GM19023 (cell line): ENCODE measurements around the gene MAPK8IP2.
A peak's percentile ranks its signal among the peaks of the same experiment; 100 is the strongest.
"Not testable (repeated sequence)": the region's sequence is repeated elsewhere in the genome, so short reads cannot be mapped to it uniquely, and the experiment has no call there.

Experiments used
- ATAC-seq: cut with Tn5 transposase; IDR thresholded peaks from one replicate; pipeline ENCODE4 v1.9.1; 2021; ENCODE audit warnings: mild to moderate bottlenecking, moderate library complexity; ENCODE audit not compliant: unreplicated experiment

MAPK8IP2 gene

GRCh38 chr22:50612528-50613221 lies 12.1 kb downstream of the MAPK8IP2 start:
- ATAC-seq, result no peak

- ATAC-seq, result no peak
These were observed 12.8 kb downstream of the MAPK8IP2 start for GRCh38 chr22:50613291-50613981.

DNA sequence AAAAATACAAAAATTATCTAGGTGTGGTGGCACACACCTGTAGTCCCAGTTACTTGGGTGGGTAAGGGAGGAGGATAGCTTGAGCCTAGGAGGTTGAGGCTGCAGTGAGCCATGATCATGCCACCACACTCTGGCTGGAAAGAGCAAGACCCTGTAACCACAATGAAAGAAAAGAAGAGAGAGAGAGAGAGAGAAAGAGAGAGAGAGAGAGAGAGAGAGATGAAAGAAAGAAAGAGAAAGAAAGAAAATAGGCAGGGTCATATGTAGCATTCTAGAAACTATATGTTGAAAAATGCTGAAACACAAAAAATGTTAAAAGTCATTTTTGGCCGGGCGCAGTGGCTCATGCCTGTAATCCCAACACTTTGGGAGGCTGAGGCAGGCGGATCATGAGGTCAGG lies 13.7 kb downstream of the MAPK8IP2 start:
- not testable (repeated sequence) for ATAC-seq

- peak; percentile 47 for ATAC-seq
These were observed 20.2 kb downstream of the MAPK8IP2 start for GRCh38 chr22:50620593-50621355.

- ATAC-seq, result peak; percentile 43
These were observed 20.8 kb downstream of the MAPK8IP2 start for GRCh38 chr22:50621356-50621880.

DNA sequence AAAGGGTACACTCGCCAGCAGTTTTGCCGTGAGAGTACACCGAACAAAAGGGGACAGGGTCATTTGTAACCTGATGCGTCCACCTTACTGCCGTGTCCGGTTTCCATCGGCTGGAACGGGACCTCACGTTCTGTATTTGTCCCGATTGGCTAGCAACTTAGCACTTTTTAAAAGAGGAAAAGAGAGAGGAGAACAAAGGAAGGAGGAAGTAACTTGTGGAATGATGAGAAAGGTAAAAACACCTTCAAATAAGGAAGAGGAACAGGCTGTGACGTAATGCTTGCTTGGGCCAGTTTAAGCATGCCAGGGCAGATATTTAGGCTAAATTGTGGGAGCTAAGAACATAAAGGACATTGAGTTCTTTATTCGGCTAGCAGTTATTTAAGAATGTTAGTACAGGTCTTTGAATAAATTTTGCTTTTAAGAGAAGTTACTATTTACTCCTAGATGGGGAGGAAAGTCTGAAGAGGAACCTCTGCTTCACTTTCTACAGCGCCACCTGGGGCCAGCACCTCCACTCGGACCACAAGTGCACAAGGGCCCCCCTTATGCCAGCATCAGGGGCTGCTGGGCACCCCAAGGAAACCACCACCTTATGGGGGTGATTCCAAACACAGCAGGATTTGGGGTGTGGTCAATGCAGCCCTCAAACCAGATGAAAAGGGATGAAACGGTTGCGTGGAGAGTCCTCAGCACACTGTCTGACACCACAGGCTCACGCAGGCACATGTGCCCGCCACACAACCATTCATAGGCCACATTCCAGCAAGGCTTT lies 21.5 kb downstream of the MAPK8IP2 start:
- no peak for ATAC-seq

DNA sequence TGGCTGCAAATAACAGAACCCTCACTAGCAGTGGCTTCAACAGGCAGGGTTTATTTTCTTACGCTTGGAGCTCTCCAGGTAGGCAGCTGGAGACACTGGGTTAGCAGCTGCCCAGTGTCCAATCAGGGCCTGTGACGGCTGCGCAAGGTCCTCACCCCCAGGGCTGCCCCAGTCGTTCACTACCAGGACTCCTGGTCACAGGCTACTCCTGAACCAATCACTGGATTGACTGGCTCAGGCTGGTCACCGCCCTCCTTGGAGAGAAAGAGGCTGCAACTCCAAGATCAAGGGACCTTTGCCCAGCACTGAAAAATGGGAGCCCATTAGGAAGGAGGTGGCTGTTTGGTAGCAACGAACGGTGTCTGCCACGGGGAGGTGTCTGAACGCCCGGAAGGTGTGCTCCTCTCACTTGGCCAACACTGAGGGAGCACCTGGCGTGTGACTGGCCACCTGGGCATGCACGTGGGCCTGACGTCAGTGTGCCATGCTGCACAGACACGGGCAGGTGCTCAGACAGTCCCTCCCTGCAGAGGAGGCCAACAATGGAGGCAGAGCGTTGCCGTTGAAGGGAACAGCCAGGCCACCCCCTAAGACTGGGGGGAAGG lies 22.2 kb downstream of the MAPK8IP2 start:
- ATAC-seq, result no peak

- no peak for ATAC-seq
These were observed 23.9 kb downstream of the MAPK8IP2 start for GRCh38 chr22:50624347-50625130.

DNA sequence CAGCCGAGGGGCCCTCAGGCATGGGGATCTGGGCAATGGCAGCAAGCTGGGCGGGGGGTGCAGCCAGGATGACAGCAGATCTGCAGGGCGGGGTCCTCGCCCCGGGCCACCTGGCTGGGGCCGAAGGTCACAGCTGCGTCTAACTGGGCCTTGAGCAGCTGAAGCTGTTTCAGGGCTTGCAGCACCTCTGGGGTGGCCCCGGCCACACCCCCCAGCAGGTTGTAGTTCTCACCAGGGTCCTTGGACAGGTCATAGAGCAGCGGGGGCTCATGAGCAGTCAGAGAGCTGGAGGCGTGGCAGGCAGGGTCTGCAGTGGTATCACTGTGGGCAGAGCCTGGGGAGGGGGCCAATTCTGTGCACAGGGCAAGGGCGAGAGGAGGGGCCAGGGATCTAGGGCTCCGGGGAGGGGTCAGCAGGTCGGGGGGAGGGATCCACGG lies 24.6 kb downstream of the MAPK8IP2 start:
- ATAC-seq, result no peak

DNA sequence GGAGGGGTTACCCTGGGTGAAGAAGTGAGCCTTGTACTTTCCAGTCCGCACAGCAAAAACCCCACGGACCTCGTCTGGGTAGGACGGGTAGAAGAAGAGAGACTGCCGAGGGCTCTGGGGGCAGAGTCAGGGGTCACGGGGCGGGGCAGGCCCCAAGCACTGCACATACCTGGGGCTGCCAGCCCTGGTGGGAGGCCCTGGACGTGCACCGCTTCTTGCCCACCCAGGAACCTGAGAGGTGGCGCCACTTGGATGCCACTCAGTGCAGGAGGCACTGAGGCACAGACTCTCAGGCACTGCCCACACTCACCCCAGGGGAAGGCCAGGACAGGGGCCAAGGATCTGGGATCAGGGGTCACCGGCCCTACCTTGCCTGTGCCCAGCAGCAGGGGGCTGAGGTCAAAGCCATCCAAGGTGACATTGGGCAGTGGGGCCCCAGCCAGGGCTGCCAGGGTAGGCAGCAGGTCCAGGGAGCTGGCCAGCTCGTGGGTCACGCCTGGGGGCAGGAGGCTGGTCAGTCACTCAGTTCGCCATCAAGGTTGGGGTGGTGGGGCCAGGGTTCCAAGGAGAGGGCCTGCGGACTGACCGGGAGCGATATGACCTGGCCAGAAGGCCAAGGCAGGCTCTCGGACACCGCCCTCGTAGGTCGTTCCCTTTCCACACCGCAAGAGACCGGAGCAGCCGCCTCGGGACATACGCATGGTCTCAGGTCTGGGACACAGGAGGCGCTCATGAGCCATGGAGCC lies 25.1 kb downstream of the MAPK8IP2 start:
- no peak for ATAC-seq

GRCh38 chr22:50626314-50626849 lies 25.8 kb downstream of the MAPK8IP2 start:
- ATAC-seq, result no peak

GRCh38 chr22:50626850-50627641 lies 26.5 kb downstream of the MAPK8IP2 start:
- ATAC-seq, result no peak

DNA sequence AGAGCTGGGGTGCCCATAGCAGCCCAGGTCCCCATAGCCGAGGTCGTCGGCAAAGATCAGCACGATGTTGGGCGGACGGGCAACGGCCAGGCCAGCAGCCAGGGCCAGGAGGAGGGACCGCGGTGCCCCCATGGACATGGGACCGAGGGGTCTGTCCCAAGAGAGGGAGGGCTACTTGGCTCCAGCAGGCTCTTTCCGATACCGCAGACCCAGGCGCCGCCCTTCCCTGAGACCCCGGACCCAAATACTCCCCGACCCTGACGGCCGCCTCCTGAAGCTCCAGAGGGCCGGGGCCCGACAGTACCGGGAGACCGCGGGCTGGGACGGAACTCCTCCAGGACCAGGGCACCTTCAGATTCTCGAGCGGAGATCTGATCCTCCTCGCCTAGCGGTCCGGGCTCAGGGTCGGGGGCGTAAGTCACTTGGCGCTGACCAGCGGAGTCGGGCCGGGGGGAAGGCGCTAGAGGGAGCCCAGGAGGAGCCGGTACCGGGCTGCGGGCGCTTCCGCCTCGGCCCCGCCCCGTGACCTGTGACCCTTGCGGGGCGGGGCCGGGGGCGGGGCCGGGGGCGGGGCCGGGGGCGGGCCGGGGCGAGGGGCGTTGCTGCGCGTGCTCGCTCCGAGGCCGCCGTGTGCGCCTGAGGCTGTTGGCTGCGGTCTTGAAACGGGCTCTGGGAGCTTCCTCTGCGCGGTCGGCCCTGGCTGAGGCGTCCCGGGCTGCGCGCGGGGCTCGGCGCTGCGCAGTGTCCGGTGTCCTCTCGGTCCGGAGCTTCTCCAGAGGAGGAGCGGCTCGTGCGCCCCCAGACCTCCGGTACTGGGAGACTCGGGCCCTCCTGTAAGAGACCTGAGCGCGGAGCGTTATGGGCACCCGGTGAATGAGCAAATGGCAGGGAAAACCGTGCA lies 27.3 kb downstream of the MAPK8IP2 start, which contains the start of gene ARSA:
TSS of gene ARSA (minus strand) at position 511 of the 901 bp plus-strand sequence. CDS start at position 138, 373 bp downstream.
- ATAC-seq, result no peak

- ATAC-seq, result no peak
These were observed 28.0 kb downstream of the MAPK8IP2 start for GRCh38 chr22:50628543-50629134.

GRCh38 chr22:50630376-50630775 lies 29.8 kb downstream of the MAPK8IP2 start:
- no peak for ATAC-seq

- no peak for ATAC-seq
These were observed 32.5 kb downstream of the MAPK8IP2 start for GRCh38 chr22:50633086-50633485.
